OCI-LY3 (cell line): Measurements from ENCODE around the gene ANKS6.

Experiments
- H2AFZ ChIP-seq: fragments of 200-600, 300-600 bp; shearing (Covaris generic); 2 replicates; pipeline ENCODE4 v1.6.0; 2014; ENCODE audit warnings: antibody characterized with exemption, low read depth, low read length
- H3K27ac ChIP-seq: fragments of 200-600, 300-600 bp; sonication (generic); 2 replicates; pipeline ENCODE4 v1.5.1; 2014; ENCODE audit warnings: mild to moderate bottlenecking, low read length, moderate library complexity, mixed read lengths
- H3K27me3 ChIP-seq: fragments of 200-600, 300-600 bp; sonication (generic); 2 replicates; pipeline ENCODE4 v1.6.1; 2014; ENCODE audit warnings: low read depth, low read length, mixed read lengths
- H3K36me3 ChIP-seq: fragments of 200-600, 300-600 bp; sonication (generic); replicated peaks from 2 replicates; pipeline ENCODE3; 2014; ENCODE audit warnings: low read depth, low read length, mixed read lengths
- H3K4me1 ChIP-seq: fragments of 300-600, 200-600 bp; sonication (generic); 2 replicates; pipeline ENCODE4 v1.6.1; 2014; ENCODE audit warnings: low read length, mixed read lengths
- H3K4me2 ChIP-seq: fragments of 200-600, 300-600 bp; sonication (generic); 2 replicates; pipeline ENCODE4 v1.6.1; 2014; ENCODE audit warnings: low read length, mixed read lengths
- H3K4me3 ChIP-seq: fragments of 300-600, 200-600 bp; sonication (generic); 2 replicates; pipeline ENCODE4 v1.5.1; 2014; ENCODE audit warnings: antibody characterized with exemption, mild to moderate bottlenecking, low read length, moderate library complexity
- H3K79me2 ChIP-seq: fragments of 300-600, 200-600 bp; shearing (Covaris generic); 2 replicates; pipeline ENCODE4 v1.6.1; 2014; ENCODE audit warnings: mild to moderate bottlenecking, low read length, mixed read lengths
- H3K9ac ChIP-seq: fragments of 300-600, 200-600 bp; shearing (Covaris generic); 2 replicates; pipeline ENCODE4 v1.6.0; 2014; ENCODE audit warnings: mild to moderate bottlenecking, low read length, moderate library complexity
- H3K9me3 ChIP-seq: fragments of 200-600, 300-600 bp; shearing (Covaris generic); 2 replicates; pipeline ENCODE4 v1.6.1; 2014; ENCODE audit warnings: low read length, mixed read lengths; ENCODE audit not compliant: insufficient read depth
- H4K20me1 ChIP-seq: fragments of 200-600, 300-600 bp; sonication (generic); 2 replicates; pipeline ENCODE4 v1.6.1; 2016; ENCODE audit warnings: low read length, mixed read lengths; ENCODE audit not compliant: insufficient read depth
- CTCF ChIP-seq: fragments of 200-600, 300-600 bp; sonication (generic); IDR thresholded peaks from 2 replicates; pipeline ENCODE4 v1.5.1; 2014; ENCODE audit warnings: antibody characterized with exemption, low read length, low read depth
- EZH2phosphoT487 ChIP-seq: fragments of 200-600 bp; shearing (Covaris generic); IDR thresholded peaks from 2 replicates; pipeline ENCODE4 v1.6.1; 2018; ENCODE audit warnings: antibody characterized with exemption, mixed run types, low read depth

Gene ANKS6

DNA sequence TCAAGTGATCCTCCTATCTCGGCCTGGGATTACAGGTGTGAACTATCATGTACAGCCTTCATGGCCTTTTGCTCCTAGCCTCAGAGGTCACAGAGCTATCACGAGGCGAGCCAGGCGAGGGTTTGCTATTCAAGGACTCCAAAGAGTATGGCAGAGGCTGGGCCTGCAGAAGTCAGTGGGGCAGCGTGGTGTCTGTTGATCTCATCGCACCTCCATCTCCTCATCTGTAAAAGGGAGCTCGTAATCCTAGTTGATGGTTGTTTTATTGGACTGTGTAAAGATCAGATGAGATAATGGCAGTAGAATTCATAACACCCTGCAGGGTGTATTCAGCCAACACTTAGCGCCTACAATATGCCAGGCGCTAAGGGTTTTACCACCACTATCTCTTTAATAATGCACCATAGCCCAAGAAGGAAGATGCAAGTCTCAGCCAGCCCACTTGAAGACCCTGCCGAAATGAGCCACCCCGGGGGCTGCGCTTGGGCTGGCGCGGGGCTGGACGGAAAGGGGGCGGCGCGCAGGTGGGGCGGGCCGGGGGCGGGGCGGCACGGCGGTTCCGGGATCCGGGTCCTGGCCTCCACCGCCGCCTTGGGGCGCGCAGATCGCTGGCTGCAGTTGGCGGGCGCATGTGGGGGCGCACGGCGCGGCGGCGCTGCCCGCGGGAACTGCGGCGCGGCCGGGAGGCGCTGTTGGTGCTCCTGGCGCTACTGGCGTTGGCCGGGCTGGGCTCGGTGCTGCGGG, 10.9 kb upstream of the ANKS6 start, which contains the start of gene GALNT12:
GALNT12 (plus strand) TSS at position 601 of the 744 bp plus-strand sequence; CDS start at position 630, 29 bp downstream.
- Histone ChIP-seq H4K20me1 (no peaks in the 10 kb centered on the region), H3K9me3 (no peaks in the 10 kb centered on the region), H3K27ac (no peak within 1 kb of the TSS), H3K36me3 (no peaks in the 10 kb centered on the region), H3K4me1 (peaks cover 39% of the 10 kb centered on the region), H2AFZ (peak within 1 kb of the TSS; percentile 100), H3K79me2 (no peaks in the 10 kb centered on the region), H3K9ac (peak within 1 kb of the TSS; percentile 73), H3K4me2 (peak within 1 kb of the TSS; percentile 97), H3K4me3 (peak within 1 kb of the TSS; percentile 98), H3K27me3 (peaks cover 27% of the 10 kb centered on the region)
- TF ChIP-seq CTCF (no peak), EZH2phosphoT487 (no peak)

GRCh38 chr9:98806394-98807035, 10.2 kb upstream of the ANKS6 start:
- H3K36me3 ChIP-seq, result no peaks in the 10 kb centered on the region
- peaks cover 38% of the 10 kb centered on the region for H3K4me1 ChIP-seq
- TF ChIP-seq CTCF (peak; percentile 55), EZH2phosphoT487 (no peak)
- no peak overlapping the region for H3K27ac ChIP-seq
- H3K4me2 ChIP-seq, result peak overlapping the region; percentile 95
- peaks cover 27% of the 10 kb centered on the region for H3K27me3 ChIP-seq
- no peaks in the 10 kb centered on the region for H3K9me3 ChIP-seq
- no peak overlapping the region; the same call in 1 of the 2 replicates for H3K4me3 ChIP-seq
- peak overlapping the region; percentile 100 for H2AFZ ChIP-seq
- H4K20me1 ChIP-seq, result no peaks in the 10 kb centered on the region
- no peak overlapping the region for H3K9ac ChIP-seq
- no peaks in the 10 kb centered on the region for H3K79me2 ChIP-seq

DNA sequence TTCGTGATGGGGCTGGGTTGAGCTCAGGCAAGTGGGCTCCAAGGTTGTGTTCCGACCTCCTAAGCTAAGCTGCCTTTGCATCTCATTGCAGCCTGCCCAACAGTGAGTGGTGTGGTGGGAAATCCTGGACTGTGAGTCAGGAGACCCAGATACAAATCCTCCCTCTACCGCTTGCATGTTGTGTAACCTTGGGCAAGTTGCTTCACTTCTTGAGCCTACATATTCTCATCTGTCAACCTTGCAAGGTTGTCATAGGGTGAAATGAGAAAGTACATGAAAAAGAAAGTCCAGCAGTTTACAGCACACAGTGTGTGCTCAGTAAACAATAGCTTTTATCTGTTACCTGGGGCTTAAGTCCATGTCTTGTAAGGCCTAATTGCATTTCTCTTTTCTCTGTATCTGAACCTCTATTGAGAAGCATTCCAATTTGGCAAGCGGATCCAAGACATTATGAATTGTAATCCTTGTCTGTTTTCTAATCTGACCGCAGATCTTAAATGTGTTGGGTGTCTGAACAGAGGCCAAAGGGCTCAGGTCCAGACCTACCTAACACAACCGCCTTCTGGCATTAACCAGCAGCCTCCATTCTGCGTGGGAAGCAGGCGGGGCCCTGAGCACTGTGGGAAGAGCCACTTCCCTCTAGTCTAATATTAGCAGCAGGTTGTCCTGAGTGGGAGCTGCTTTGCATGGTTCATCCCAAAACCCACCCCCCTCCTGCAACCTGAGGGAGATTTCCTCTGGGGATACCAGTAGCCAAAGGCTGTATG, 9.3 kb upstream of the ANKS6 start:
- Histone ChIP-seq H3K9me3 (no peaks in the 10 kb centered on the region), H3K4me2 (no peak overlapping the region), H3K27ac (no peak overlapping the region), H3K9ac (no peak overlapping the region), H3K4me1 (peaks cover 30% of the 10 kb centered on the region), H3K79me2 (no peaks in the 10 kb centered on the region), H3K36me3 (no peaks in the 10 kb centered on the region), H4K20me1 (no peaks in the 10 kb centered on the region), H3K27me3 (peaks cover 27% of the 10 kb centered on the region), H2AFZ (no peak overlapping the region), H3K4me3 (no peak overlapping the region)
- TF ChIP-seq EZH2phosphoT487 (no peak), CTCF (no peak)

GRCh38 chr9:98804083-98804482, 7.7 kb upstream of the ANKS6 start:
- Histone ChIP-seq H3K4me3 (no peak overlapping the region), H3K36me3 (no peaks in the 10 kb centered on the region), H3K27me3 (peaks cover 27% of the 10 kb centered on the region), H3K79me2 (no peaks in the 10 kb centered on the region), H3K9ac (no peak overlapping the region), H4K20me1 (no peaks in the 10 kb centered on the region), H3K4me2 (no peak overlapping the region), H3K9me3 (no peaks in the 10 kb centered on the region), H2AFZ (no peak overlapping the region), H3K4me1 (peaks cover 23% of the 10 kb centered on the region), H3K27ac (no peak overlapping the region)
- TF ChIP-seq EZH2phosphoT487 (no peak), CTCF (no peak)
